Loucy (cell line): Measurements from ENCODE around the gene RHD.
"Not testable (repeated sequence)": the region's sequence is repeated elsewhere in the genome, so short reads cannot be mapped to it uniquely, and the experiment has no call there.

Experiments used
- H2AFZ ChIP-seq: fragments of 200-600 bp; sonication (generic); 2 replicates; pipeline ENCODE4 v1.6.0; 2016; ENCODE audit warnings: antibody characterized with exemption, mild to moderate bottlenecking, low read length, moderate library complexity
- H3F3A ChIP-seq: fragments of 200-600 bp; 2 replicates; pipeline ENCODE4 v1.6.0; 2016; ENCODE audit warnings: antibody characterized with exemption, low read depth, mild to moderate bottlenecking
- H3K27me3 ChIP-seq: fragments of 200-600 bp; sonication (generic); 2 replicates; pipeline ENCODE4 v1.6.1; 2014; ENCODE audit warnings: low read length, mild to moderate bottlenecking; ENCODE audit not compliant: insufficient read depth, poor library complexity, severe bottlenecking
- H3K36me3 ChIP-seq: fragments of 200-600 bp; sonication (generic); 2 replicates; pipeline ENCODE4 v1.6.1; 2016; ENCODE audit warnings: low read length; ENCODE audit not compliant: insufficient read depth
- H3K4me1 ChIP-seq: fragments of 200-600 bp; sonication (generic); 2 replicates; pipeline ENCODE4 v1.5.1; 2014; ENCODE audit warnings: low read length, mild to moderate bottlenecking; ENCODE audit not compliant: insufficient read depth, poor library complexity, severe bottlenecking
- H3K4me2 ChIP-seq: fragments of 200-600 bp; sonication (generic); 2 replicates; pipeline ENCODE4 v1.6.0; 2014; ENCODE audit warnings: antibody characterized with exemption, low read length, low read depth, mild to moderate bottlenecking; ENCODE audit not compliant: poor library complexity, severe bottlenecking
- H3K4me3 ChIP-seq: fragments of 200-600 bp; sonication (generic); 2 replicates; pipeline ENCODE4 v1.5.1; 2014; ENCODE audit warnings: low read length, mild to moderate bottlenecking, mixed read lengths; ENCODE audit not compliant: poor library complexity, severe bottlenecking
- H3K79me2 ChIP-seq: fragments of 200-600 bp; sonication (generic); 2 replicates; pipeline ENCODE4 v1.6.1; 2014; ENCODE audit warnings: low read length; ENCODE audit not compliant: insufficient read depth
- H3K9ac ChIP-seq: fragments of 200-600 bp; sonication (generic); 2 replicates; pipeline ENCODE4 v1.6.0; 2014; ENCODE audit warnings: mild to moderate bottlenecking, low read depth, low read length, moderate library complexity; ENCODE audit not compliant: poor library complexity, severe bottlenecking
- H3K9me2 ChIP-seq: fragments of 200-600 bp; sonication (generic); replicated peaks from 2 replicates; pipeline ENCODE4 v1.6.1; 2016; ENCODE audit warnings: low read depth, low read length, mixed read lengths
- H3K9me3 ChIP-seq: fragments of 200-600 bp; sonication (generic); 2 replicates; pipeline ENCODE4 v1.6.1; 2014; ENCODE audit warnings: mild to moderate bottlenecking, antibody characterized with exemption, low read length, low read depth; ENCODE audit not compliant: insufficient read depth
- H4K20me1 ChIP-seq: fragments of 200-600 bp; sonication (generic); 2 replicates; pipeline ENCODE4 v1.6.0; 2014; ENCODE audit warnings: antibody characterized with exemption, low read length, mild to moderate bottlenecking; ENCODE audit not compliant: insufficient read depth, poor library complexity, severe bottlenecking
- CTCF ChIP-seq: fragments of 200-600 bp; sonication (generic); conservative IDR thresholded peaks from 2 replicates; pipeline ENCODE4 v1.5.1; 2014; ENCODE audit warnings: mild to moderate bottlenecking, antibody characterized with exemption, low read length
- EZH2phosphoT487 ChIP-seq: fragments of 200-600 bp; IDR thresholded peaks from 2 replicates; pipeline ENCODE4 v1.6.1; 2018; ENCODE audit warnings: antibody characterized with exemption, mild to moderate bottlenecking, moderate library complexity, borderline replicate concordance

RHD gene

GRCh38 chr1:25369241-25369640, 96.9 kb downstream of the RHD start:
- Histone ChIP-seq H3K4me1 (no peaks in the 10 kb centered on the region), H3K36me3 (no peaks in the 10 kb centered on the region), H3K4me2 (no peak overlapping the region), H3K27me3 (no peaks in the 10 kb centered on the region), H3F3A (no peaks in the 10 kb centered on the region), H3K79me2 (no peaks in the 10 kb centered on the region), H3K4me3 (no peak overlapping the region), H3K9me3 (no peaks in the 10 kb centered on the region), H3K9ac (no peak overlapping the region), H2AFZ (no peak overlapping the region), H3K9me2 (no peaks in the 10 kb centered on the region), H4K20me1 (no peaks in the 10 kb centered on the region)
- TF ChIP-seq EZH2phosphoT487 (no peak), CTCF (no peak)

- not testable (repeated sequence) for H3K79me2 ChIP-seq, H2AFZ ChIP-seq, H3K4me3 ChIP-seq, H3K4me2 ChIP-seq, H3K9me2 ChIP-seq, H3F3A ChIP-seq, H3K36me3 ChIP-seq, H3K27me3 ChIP-seq, H3K9ac ChIP-seq, H3K9me3 ChIP-seq, H4K20me1 ChIP-seq, H3K4me1 ChIP-seq
Observed at GRCh38 chr1:25369691-25370271, 97.5 kb downstream of the RHD start.

- H3K27me3 ChIP-seq, H3K9me3 ChIP-seq, H3K9ac ChIP-seq, H3K4me1 ChIP-seq, H3F3A ChIP-seq, H3K4me2 ChIP-seq, H3K4me3 ChIP-seq, H4K20me1 ChIP-seq, H3K36me3 ChIP-seq, H3K79me2 ChIP-seq, H2AFZ ChIP-seq, H3K9me2 ChIP-seq: not testable (repeated sequence)
Observed at GRCh38 chr1:25371757-25372156, 99.4 kb downstream of the RHD start.

- not testable (repeated sequence) for H3F3A ChIP-seq, H3K27me3 ChIP-seq, H3K9me2 ChIP-seq, H3K79me2 ChIP-seq, H2AFZ ChIP-seq, H3K4me1 ChIP-seq, H3K9me3 ChIP-seq, H3K4me3 ChIP-seq, H3K4me2 ChIP-seq, H3K36me3 ChIP-seq, H4K20me1 ChIP-seq, H3K9ac ChIP-seq
Observed at GRCh38 chr1:25378367-25378766, 106.1 kb downstream of the RHD start.
